Naive B cell (primary cell): ENCODE results near the gene PAK6. TPM values are rescaled to one million over a fixed set of nuclear protein-coding genes. Genes with fewer than 3 reads are reported as not detected.

Experiments used
- ATAC-seq, 2 donors: fragments of 150-1000 bp; cut with Tn5 transposase; 2 replicates each; pipeline ENCODE4 v1.10.0; 2021; ENCODE audit warnings: low read depth in 2 of 2, mild to moderate bottlenecking in 2 of 2, moderate library complexity in 2 of 2
- DNase-seq: peaks from one replicate; pipeline ENCODE4 v3.0.0; 2022
- H3K27ac Mint-ChIP-seq, 6 donors: one replicate each; pipeline ENCODE4 v1.8.0; 2020 to 2022; ENCODE audit warnings: mild to moderate bottlenecking in 6 of 6, mixed read lengths in 6 of 6, moderate library complexity in 5 of 6, inconsistent platforms in 2 of 6
- H3K27me3 Mint-ChIP-seq, 3 donors: one replicate each; pipeline ENCODE4 v1.8.0; 2021 to 2022; ENCODE audit warnings: mixed read lengths in 3 of 3, mild to moderate bottlenecking in 1 of 3
- H3K36me3 Mint-ChIP-seq, 2 donors: one replicate each; pipeline ENCODE4 v1.8.0; 2020 to 2022; ENCODE audit warnings: mixed read lengths in 2 of 2, inconsistent platforms in 1 of 2, mild to moderate bottlenecking in 1 of 2
- H3K4me1 Mint-ChIP-seq, 3 donors: one replicate each; pipeline ENCODE4 v1.8.0; 2020 to 2022; ENCODE audit warnings: mixed read lengths in 3 of 3, inconsistent platforms in 1 of 3, mild to moderate bottlenecking in 1 of 3, moderate library complexity in 1 of 3
- H3K4me3 Mint-ChIP-seq, 8 donors: one replicate each; pipeline ENCODE4 v1.8.0; 2020 to 2022; ENCODE audit warnings: mild to moderate bottlenecking in 8 of 8, mixed read lengths in 8 of 8, moderate library complexity in 8 of 8, inconsistent platforms in 2 of 8
- H3K9me3 Mint-ChIP-seq, 7 donors: one replicate each; pipeline ENCODE4 v1.8.0; 2020 to 2022; ENCODE audit warnings: mixed read lengths in 7 of 7, mild to moderate bottlenecking in 5 of 7, inconsistent platforms in 2 of 7, moderate library complexity in 1 of 7
- polyA plus RNA-seq, 6 donors: library from polyadenylated mRNA; unstranded; fragments of 300-500 nt; fragmentation: Illumina TruSeq; gene quantifications; one replicate each; pipeline ENCODE4 v1.2.3, GENCODE V29; 2021; ENCODE audit warnings: low read depth in 6 of 6

PAK6 gene
- polyA plus RNA-seq, 6 donors from 2014 or later: not detected

DNA sequence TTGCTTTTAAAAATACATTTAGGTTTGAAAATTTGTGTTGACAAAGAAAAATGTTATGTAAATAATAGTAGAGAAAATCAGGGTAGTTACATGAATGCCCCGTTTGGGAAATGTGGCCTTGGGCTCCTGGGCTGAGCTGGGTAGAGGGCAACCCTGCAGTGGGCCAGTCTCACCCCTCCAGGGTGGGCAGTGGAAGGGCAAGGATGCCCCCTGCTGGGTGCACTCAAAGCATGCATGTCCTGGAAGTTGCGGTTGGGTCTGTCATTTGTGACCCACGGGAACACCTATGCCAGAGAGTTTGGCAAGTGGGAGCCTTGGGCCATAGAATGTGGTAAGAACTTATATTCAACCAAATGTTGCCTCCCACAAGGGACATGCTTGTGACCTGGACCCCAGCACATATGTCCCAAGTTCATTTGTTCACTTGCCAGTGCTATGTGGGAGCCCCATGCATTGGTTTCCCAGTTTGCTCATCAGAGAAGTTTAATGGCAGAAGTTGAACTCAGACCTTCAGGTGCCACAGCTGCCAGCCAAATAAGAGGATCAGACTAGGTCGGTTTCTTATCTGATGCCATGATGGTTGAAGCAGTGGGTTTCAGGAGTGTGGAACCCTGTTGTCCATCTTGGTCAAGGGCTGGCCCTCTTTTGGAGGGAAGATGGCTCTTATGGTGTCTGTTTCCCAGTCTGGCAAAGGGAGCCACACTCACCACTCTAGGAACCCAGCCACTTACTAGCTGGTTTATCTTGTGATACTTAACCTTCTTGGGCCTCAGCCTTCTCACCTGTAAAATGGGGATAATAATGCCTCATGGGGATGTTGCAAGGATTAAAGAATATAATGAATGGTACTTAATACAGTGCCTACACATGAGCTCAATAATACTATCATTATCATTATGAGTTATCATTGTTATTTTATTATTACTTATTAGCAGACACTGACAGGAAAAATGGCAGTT, 71.4 kb downstream of the PAK6 start:
- DNase-seq (peak; percentile 48), ATAC-seq (peak; percentile 26 to 27)
- Mint-ChIP-seq H3K4me1 (peaks cover 35 to 44% (median 37%) of the 10 kb centered on the region in 3 donors), H3K27me3 (peaks cover 0 to 10% (median 0%) of the 10 kb centered on the region in 3 donors), H3K27ac (peak overlapping the region in 4 of 6 donors; percentile 27 to 92 (median 75)), H3K4me3 (peak overlapping the region; percentile 73 to 97 (median 93)), H3K9me3 (no peaks in the 10 kb centered on the region), H3K36me3 (no peaks in the 10 kb centered on the region)

DNA sequence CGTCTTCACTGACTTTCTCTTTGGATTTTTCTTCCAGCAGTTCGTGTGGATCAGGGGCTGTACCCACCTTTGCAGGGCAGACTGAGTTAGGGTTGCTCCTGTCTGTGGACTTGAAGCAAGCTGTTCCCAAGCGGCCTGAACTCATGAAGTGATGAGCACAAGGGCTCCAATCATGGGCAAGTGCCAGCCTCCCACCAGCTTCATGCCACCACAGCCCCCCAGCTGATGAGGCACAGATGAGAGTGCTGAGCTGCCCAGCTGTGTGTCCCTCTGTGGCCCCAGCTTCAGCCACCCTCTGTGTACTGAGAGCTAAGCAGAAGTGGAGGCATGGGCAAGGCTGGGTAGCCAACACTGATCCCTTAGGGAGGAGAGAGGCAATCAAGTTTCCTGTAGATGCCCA, 72.1 kb downstream of the PAK6 start:
- H3K27me3 Mint-ChIP-seq: peaks cover 0 to 17% (median 6%) of the 10 kb centered on the region in 3 donors
- H3K27ac Mint-ChIP-seq: peak overlapping the region in 2 of 6 donors; percentile 37 to 93
- H3K36me3 Mint-ChIP-seq: no peaks in the 10 kb centered on the region
- H3K4me1 Mint-ChIP-seq: peaks cover 33 to 41% (median 33%) of the 10 kb centered on the region in 3 donors
- no peak for ATAC-seq
- no peak for DNase-seq
- peak overlapping the region in 2 of 8 donors; percentile 38 to 58 for H3K4me3 Mint-ChIP-seq
- no peaks in the 10 kb centered on the region for H3K9me3 Mint-ChIP-seq

DNA sequence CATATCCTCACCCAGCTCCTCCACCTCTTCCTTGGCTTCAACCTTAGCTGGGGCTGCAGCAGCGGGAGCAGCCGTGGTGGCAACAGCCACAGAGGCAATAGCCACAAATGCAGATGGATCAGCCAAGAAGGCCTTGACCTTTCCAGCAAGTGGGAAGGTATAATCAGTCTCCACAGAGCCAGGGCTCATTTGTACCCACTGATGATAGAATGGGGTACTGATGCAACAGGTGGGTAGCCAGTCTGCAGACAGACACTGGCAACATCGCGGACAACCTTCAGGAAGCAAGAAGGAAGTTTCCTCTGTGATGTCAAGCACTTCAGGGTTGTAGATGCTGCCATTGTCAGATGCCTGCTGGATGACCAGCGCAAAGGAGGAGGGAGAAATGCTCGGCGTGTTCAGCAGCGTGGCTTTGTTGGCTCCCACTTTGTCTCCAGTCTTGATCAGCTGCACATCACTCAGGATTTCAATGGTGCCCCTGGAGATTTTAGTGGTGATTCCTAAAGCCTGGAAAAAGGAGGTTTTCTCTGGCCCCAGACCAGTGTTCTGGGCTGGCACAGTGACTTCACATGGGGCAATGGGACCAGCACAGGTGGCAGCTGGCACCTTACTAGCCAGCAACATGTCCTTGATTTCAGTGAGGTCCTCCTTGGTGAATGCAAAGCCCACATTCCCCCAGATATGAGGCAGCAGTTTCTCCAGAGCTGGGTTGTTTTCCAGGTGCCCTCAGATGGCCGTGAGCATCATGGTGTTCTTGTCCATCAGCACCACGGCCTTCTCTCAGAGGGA, 73.7 kb downstream of the PAK6 start:
- no peak overlapping the region for H3K27ac Mint-ChIP-seq
- H3K36me3 Mint-ChIP-seq: no peaks in the 10 kb centered on the region
- ATAC-seq: no peak
- H3K9me3 Mint-ChIP-seq: no peaks in the 10 kb centered on the region
- peaks cover 4 to 26% (median 13%) of the 10 kb centered on the region in 3 donors for H3K27me3 Mint-ChIP-seq
- H3K4me3 Mint-ChIP-seq: peak overlapping the region in 1 of 8 donors; percentile 57
- H3K4me1 Mint-ChIP-seq: peaks cover 27 to 37% (median 28%) of the 10 kb centered on the region in 3 donors
- no peak for DNase-seq

DNA sequence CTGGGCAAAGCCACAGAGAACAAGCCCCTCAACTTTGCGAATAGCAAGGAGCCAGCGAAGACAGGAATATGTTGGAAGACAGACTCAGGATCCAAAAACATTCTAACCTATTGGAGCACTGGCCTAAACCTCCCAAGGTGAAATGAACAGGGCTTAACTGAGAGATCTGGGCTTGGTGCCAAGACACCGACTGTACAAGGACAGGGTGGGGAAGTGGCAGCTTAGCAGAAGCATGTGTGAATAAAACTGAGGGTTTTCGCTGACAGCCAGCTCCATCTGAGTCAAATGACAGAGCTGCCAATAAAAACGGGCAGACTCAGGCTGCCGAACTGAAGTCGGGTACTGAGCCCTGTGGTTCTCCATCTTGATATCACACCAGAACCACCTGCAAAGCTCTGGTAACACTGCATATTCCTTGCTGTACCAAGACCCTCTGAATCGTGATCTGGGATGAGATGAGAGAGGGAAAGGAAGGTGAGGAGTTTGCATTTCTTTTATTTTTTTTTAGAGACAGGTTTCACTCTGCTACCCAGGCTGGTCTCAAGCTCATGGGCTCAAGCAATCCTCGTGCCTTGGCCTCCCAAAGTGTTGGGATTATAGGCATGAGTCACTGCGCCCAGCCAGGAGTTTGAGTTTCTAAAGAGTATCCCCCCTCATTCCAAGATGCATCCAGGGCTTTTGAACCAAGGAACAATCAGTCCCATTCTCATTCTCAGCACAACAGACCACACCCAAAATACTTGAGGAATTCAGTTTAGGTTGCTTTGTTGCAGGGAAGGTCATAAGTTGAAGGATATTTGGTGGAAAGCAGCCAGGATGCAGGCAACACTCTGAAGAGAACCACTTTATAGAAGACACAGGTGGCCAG, 74.9 kb downstream of the PAK6 start:
- DNase-seq (no peak), ATAC-seq (peak in 1 of 2 donors; percentile 26)
- Mint-ChIP-seq H3K36me3 (no peaks in the 10 kb centered on the region), H3K4me3 (no peak overlapping the region), H3K27ac (peak overlapping the region in 2 of 6 donors; percentile 63 to 77), H3K27me3 (peaks cover 4 to 26% (median 13%) of the 10 kb centered on the region in 3 donors), H3K4me1 (peaks cover 21 to 38% (median 24%) of the 10 kb centered on the region in 3 donors), H3K9me3 (no peaks in the 10 kb centered on the region)

DNA sequence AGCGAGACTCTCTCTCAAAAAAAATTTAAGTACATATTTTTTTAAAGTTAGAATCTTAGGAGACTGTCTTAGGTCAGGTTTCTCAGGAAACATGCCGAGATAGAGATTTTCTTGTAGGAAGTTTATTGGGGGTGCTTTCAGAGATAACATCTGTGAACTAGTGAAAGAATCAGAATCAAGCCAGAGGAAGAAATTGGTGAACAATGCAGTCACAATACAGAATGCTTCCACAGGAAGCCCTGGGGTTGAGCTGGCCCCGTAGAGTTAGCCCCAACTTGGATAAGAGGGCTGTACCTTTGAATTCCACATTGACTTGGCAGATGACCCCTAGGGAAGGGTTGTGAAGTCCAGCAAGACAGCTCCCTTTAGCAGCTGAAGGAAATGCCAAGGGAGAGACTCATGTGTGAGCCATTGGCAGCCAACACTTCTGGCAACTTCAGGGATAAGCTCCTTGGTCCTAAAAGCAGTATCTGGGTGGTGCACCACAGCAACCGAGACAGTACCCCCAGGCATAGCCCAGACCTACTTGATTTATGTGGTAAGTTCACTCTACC, 75.9 kb downstream of the PAK6 start:
- H3K36me3 Mint-ChIP-seq: no peaks in the 10 kb centered on the region
- H3K4me3 Mint-ChIP-seq: no peak overlapping the region
- ATAC-seq: no peak
- DNase-seq: no peak
- H3K9me3 Mint-ChIP-seq: no peaks in the 10 kb centered on the region
- peaks cover 4 to 26% (median 13%) of the 10 kb centered on the region in 3 donors for H3K27me3 Mint-ChIP-seq
- H3K4me1 Mint-ChIP-seq: peaks cover 12 to 28% (median 13%) of the 10 kb centered on the region in 3 donors
- no peak overlapping the region for H3K27ac Mint-ChIP-seq

DNA sequence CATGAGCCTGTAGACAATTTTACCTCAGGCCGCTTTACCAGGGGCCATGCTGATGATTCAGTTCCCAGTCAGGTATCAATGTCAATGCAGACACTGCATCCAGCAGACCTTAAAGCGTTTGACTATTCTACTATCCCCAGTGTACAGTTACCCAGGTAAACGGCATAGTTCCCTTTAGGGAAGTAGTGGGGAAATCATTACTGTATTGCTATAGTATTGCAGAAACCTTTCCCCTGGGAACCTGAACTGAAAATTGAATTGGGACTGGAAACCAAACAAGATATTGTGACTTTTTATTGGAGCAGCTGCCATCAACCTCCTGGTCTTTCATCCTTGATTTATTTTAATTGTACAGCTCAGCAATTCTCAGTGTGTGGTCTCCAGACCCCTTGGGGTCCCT, 78.1 kb downstream of the PAK6 start:
- no peaks in the 10 kb centered on the region for H3K36me3 Mint-ChIP-seq
- DNase-seq (no peak), ATAC-seq (no peak)
- H3K9me3 Mint-ChIP-seq: no peaks in the 10 kb centered on the region
- peaks cover 4 to 26% (median 13%) of the 10 kb centered on the region in 3 donors for H3K27me3 Mint-ChIP-seq
- no peak overlapping the region for H3K27ac Mint-ChIP-seq
- H3K4me1 Mint-ChIP-seq: peaks cover 17 to 36% (median 20%) of the 10 kb centered on the region in 3 donors
- peak overlapping the region in 4 of 8 donors; percentile 13 to 66 (median 28) for H3K4me3 Mint-ChIP-seq

DNA sequence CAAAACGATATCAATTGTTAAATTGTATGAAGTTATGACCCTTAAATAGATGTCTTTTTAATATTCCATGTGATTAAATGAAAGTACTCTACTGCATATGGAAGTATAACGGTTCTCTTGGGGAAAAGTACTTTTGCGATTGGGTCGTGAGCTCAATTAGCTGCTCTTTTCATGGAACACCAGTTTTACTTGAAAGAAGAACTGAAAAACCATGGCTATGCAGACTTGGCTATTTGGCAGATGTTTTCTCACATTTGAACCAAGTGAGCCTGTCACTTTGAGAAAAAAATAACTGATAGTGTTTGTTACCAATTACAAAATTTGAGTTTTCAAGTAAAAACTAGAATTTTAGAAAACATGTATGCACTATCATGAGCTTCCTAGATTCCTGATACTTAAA, 78.7 kb downstream of the PAK6 start:
- no peaks in the 10 kb centered on the region for H3K9me3 Mint-ChIP-seq
- no peaks in the 10 kb centered on the region for H3K36me3 Mint-ChIP-seq
- H3K4me3 Mint-ChIP-seq: peak overlapping the region in 4 of 8 donors; percentile 13 to 28 (median 26)
- no peak overlapping the region for H3K27ac Mint-ChIP-seq
- H3K4me1 Mint-ChIP-seq: peaks cover 23 to 42% (median 27%) of the 10 kb centered on the region in 3 donors
- DNase-seq (no peak), ATAC-seq (peak; percentile 46 to 54)
- peaks cover 4 to 22% (median 13%) of the 10 kb centered on the region in 3 donors for H3K27me3 Mint-ChIP-seq

DNA sequence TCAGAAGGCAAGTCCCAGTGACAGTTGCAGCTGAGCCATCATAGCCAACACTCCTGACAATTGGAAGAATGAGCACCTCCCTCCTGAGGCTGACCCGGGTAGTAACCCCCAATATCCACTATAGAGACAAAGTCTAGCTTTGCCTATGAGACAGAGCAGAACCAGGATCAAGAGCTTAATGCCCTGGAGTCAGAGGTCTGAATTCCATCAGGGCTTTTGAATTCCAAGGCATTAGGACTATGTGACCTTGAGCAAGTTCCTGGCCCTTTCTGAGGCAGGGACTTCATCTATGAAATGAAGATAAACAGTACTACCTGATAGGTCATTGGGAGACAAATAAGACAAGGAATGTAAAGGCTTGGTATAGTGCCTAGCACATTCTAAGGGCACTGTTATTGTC, 81.5 kb downstream of the PAK6 start:
- H3K27ac Mint-ChIP-seq: no peak overlapping the region
- H3K4me3 Mint-ChIP-seq: no peak overlapping the region
- DNase-seq: no peak
- H3K36me3 Mint-ChIP-seq: no peaks in the 10 kb centered on the region
- ATAC-seq: no peak
- peaks cover 4 to 14% (median 13%) of the 10 kb centered on the region in 3 donors for H3K27me3 Mint-ChIP-seq
- no peaks in the 10 kb centered on the region for H3K9me3 Mint-ChIP-seq
- peaks cover 31 to 55% (median 42%) of the 10 kb centered on the region in 3 donors for H3K4me1 Mint-ChIP-seq

DNA sequence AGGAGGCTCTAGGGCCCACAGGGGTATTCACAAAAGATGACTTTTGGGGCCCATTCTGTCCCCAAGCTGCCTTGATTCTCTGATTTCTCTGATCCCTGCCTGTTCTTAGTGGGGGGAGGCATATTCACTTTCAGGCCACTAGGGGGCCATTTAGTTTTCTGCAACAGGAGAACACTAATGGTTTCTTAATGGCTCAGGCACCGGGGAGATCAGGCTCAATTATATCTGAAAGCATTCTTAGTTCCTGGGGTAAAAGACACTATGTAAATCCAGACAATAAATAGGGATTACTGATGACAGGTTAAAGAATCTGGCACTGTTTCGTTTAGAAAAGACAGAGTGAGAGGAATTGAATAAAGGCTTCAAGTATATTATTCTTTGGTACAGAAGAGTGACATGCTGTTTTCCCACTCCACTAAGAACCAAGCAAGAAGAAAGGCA, 82.1 kb downstream of the PAK6 start:
- peak in 1 of 2 donors; percentile 17 for ATAC-seq
- H3K9me3 Mint-ChIP-seq: no peaks in the 10 kb centered on the region
- DNase-seq: peak; percentile 66
- H3K27me3 Mint-ChIP-seq: peaks cover 4 to 9% (median 8%) of the 10 kb centered on the region in 3 donors
- no peak overlapping the region for H3K27ac Mint-ChIP-seq
- peak overlapping the region in 2 of 8 donors; percentile 7 to 78 for H3K4me3 Mint-ChIP-seq
- peaks cover 31 to 60% (median 42%) of the 10 kb centered on the region in 3 donors for H3K4me1 Mint-ChIP-seq
- no peaks in the 10 kb centered on the region for H3K36me3 Mint-ChIP-seq

DNA sequence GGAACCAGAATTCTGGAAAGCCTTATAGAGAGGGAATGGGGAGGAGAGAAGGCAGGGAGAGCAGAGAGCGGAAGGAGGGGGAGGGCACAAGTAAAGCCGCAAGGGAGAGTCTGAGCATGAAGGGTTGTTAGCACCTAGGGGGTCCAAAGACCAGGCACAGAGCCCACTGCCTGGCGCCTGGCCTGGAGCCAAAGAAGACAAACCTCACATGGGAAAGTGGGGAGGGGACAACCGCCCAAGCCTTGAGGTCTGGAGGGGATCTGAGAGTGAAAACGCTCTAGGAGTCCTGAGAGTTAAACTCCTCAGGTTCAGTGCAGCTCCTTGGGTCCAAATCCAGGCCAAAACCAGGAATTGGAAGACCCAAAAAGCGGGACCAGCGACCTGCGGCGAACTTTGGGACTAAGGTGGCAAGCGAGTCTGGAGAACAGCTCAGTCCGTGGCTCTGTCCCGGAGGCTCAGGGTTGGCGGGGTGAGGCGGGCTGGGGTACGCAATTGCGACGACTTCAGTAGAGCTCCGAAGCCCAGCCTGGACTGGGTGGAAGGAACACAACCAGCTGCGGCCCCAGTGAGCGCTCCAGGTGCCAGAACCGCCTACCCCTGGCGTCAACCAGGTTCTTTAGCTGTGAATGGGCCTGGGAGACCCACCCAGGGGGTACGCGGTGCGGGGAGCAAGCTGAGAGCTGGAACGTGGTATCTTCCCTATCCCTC, 83.8 kb downstream of the PAK6 start:
- no peak for ATAC-seq
- no peak for DNase-seq
- Mint-ChIP-seq H3K4me3 (peak overlapping the region; percentile 72 to 90 (median 84)), H3K9me3 (no peaks in the 10 kb centered on the region), H3K27ac (peak overlapping the region in 2 of 6 donors; percentile 42 to 54), H3K27me3 (no peaks in the 10 kb centered on the region), H3K36me3 (no peaks in the 10 kb centered on the region), H3K4me1 (peaks cover 21 to 55% (median 31%) of the 10 kb centered on the region in 3 donors)

DNA sequence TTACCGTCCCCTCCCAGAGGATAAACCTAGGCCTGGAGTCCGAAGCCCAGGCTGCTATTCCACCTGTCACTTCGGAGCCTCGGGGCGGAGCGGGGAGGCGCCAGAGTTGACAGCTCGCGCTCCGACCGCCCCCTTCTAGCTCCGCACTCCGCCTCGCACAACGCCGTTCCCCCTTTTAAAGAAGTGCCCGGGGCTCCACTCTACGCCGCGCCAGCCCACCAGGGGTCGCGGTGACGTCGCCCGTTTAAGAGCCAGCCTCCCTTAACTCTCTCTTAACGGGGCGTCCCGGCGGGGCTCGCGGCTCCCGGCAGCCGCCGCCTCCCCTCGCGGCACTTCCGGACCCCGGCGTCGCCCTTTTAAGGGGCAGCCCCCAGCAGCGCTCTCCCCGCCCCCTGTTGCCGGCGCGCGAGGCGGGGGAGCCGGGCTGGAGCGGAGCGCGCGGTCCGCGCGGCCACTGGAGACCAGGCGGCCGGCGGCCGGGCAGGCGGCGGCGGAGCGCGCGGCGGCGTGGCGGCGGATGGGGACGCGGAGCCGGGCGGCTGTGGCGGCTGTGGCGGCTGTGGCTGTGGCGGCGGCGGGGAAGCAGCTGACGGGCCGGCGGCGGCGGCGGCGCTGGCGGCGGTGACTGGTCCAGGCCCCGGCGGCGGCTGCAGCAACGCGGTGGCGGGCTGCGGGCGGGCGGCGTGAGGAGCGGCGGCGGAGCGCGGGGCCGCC, 84.5 kb downstream of the PAK6 start, which contains the start of gene INAFM2:
Gene INAFM2, plus strand, starts transcription at position 454 of the 714 bp plus-strand sequence. CDS start 364 bp downstream, outside the sequence.
- Mint-ChIP-seq H3K4me1 (peaks cover 20 to 49% (median 31%) of the 10 kb centered on the region in 3 donors), H3K27me3 (no peaks in the 10 kb centered on the region), H3K4me3 (peak within 1 kb of the TSS; percentile 74 to 93 (median 88)), H3K36me3 (no peaks in the 10 kb centered on the region), H3K27ac (peak within 1 kb of the TSS in 3 of 6 donors; percentile 42 to 90 (median 57)), H3K9me3 (no peaks in the 10 kb centered on the region)
- peak; percentile 90 for DNase-seq
- ATAC-seq: peak; percentile 86 to 90
